SW480 (cell line): ENCODE measurements around the gene UST.
"Not testable (repeated sequence)": the region's sequence is repeated elsewhere in the genome, so short reads cannot be mapped to it uniquely, and the experiment has no call there.

Experiments used
- DNase-seq: peaks from one replicate; pipeline ENCODE4 v3.0.0-alpha.2; 2016; ENCODE audit warnings: low spot score

Gene UST

DNA sequence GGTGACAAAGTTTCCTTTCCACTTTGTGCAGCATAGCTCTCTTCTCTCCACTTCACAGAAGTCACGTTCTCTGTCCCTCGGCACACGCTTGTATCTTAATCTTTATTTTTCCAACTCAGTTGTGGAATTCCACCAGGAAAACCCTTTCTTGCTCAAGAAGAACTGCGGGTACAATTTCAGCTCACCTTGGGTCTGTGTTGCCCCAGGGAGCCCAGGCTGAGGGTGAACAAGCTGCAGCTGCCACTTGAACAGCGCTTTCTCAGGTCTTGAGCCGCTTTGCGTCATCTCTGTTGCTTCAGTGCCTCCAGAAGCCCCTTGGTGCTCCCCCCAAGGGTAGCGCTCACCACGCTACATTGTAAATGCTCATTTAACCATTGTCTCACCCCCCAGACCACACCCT, 341.5 kb downstream of the UST start:
- no peak for DNase-seq

DNA sequence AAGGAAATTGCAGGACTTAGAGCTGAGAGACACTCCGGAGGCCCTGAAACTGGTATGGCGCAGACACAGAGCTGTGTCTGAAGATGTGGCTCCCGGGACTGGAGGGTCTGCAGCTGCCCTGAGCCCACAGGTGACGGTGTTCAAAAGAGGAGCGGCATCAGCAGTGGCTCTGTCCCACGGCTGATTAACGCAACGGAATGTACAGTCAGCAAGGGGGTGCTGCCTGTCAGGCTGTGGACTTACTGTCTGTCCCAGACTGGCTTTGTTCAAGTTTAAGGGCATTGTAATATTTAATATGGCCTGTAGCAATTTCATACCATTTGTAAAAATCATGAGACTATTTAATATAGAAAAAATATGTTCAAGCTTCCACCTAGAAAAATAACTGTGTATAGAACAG, 342.7 kb downstream of the UST start:
- no peak for DNase-seq

GRCh38 chr6:149090937-149091336, 344.1 kb downstream of the UST start:
- DNase-seq, result no peak

- no peak for DNase-seq
Observed at GRCh38 chr6:149093643-149094042, 346.8 kb downstream of the UST start.

GRCh38 chr6:149094156-149094555, 347.3 kb downstream of the UST start:
- DNase-seq, result no peak

- DNase-seq, result no peak
Observed at GRCh38 chr6:149094934-149095351, 348.1 kb downstream of the UST start.

GRCh38 chr6:149095842-149096241, 349.0 kb downstream of the UST start:
- DNase-seq, result no peak

DNA sequence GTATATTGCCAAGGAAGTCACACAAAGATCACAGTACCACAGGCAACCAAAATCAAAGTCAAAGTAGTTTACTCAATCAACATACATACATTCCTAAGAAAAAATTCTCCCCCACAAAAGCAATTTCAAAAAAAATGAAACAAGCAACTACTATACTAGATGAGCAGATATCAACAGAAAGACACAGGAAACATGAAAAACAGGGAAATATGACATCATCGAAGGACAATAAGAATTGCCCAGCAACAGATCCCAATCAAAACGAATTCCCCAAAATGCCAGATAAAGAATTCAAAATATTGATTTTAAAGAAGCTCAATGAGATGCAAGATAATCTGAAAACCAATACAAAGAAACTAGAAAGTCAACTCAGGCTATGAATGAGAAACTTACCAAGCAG, 351.0 kb downstream of the UST start:
- no peak for DNase-seq

DNA sequence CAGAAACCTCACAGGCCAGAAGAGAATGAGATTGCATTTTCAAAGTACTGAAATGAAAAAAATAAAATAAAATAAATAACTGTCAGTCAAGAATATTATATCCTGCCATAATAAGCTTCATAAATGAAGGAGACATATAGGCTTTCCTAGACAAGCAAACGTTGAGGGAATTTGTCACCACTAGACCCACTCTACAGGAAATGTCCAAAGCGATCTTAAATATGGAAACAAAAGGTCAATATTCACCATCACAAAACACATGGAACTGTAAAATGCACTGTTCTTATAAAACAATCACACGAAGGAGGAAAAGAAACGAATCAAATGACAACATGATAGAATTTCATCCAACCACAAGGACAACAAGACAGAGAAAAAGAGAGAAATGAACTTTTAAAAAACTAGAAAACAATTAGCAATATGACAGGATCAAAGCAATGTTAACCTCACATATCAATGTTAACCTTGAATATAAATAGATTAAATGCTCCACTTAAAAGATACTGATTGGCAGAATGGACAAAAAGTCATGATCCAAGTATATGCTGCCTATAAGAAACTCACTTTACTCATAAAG, 352.0 kb downstream of the UST start:
- no peak for DNase-seq

GRCh38 chr6:149102324-149102723, 355.5 kb downstream of the UST start:
- no peak for DNase-seq

- not testable (repeated sequence) for DNase-seq
Observed at GRCh38 chr6:149103950-149104349, 357.1 kb downstream of the UST start.

DNA sequence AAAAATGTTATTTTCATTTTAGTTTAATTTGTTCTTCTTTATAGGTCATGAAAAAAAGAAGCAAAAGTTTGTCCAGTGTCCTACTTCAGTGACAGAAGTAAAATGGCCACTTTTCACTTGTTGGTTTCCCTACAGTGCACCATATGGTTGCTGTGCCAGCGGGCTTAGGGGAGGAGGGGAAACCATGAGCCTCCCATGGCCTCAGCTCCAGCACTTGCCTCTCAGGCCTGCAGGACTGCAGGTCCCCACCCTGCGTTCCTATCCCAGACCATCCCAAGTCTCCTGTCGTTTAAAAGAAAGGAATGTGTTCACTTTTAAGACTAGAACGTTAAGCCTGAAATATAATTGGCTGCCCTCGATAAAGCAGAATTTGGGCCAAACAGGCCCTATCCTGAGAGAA, 360.7 kb downstream of the UST start:
- DNase-seq, result no peak

DNA sequence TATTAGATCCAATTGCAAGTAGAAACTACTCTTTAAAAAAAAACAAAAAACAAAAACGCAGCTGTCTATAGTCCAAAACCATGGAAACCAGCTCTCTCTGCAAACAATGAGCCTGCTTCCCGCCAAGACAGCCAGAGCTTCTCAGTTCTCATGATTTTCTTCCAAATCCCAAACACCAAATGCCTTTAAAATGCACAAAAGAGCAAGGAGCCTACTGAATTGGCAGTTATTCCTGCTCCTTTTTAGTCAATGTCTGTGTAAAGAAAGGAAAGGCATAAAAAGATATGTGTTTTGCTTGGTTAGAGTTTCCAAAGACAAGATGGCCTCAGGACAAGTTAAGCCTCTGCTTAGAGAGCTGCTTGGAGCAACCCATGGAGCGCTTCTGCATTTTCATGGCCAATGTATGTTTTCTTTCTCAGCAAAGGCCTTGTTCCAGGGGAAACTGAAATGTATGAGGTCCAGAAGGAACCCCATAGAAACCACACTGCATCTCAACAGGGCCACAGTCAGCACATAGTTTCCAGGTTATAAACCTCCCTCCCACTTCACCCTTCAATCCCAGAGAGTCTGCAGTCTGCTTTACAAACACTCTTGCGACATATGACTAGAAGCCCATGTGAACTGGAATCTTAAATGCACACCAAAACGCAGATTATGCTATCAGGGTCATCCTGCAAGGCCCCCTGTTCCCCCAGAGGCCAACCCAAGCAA, 361.4 kb downstream of the UST start:
- no peak for DNase-seq

- no peak for DNase-seq
Observed at GRCh38 chr6:149108749-149109100, 361.9 kb downstream of the UST start.

- DNase-seq, result no peak
Observed at GRCh38 chr6:149109397-149110070, 362.7 kb downstream of the UST start.

DNA sequence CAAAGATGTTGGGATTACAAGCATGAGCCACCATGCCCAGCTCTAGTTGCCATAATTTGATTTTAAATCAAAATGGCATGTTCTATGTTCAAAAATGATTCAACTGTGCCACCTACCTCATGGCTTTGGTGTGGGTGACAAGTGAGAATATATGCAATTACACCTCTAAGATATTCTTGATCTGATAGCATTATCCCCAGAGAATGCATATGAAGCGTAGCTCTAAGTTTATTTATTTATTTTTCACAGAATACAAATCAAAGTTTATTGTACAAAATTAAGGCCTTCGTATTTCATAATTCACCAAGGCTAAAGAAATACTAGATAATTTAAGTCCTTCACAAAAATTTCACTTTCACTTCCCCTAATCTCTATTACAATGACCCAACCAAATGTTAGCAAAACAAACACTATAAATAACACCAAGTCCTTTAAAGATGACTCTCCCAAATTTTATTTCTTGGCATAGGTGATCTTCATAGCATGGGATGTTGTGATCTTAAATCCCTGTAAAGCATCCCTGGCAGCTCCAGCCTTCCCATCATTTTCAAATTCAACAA, 364.8 kb downstream of the UST start:
- DNase-seq, result no peak

DNA sequence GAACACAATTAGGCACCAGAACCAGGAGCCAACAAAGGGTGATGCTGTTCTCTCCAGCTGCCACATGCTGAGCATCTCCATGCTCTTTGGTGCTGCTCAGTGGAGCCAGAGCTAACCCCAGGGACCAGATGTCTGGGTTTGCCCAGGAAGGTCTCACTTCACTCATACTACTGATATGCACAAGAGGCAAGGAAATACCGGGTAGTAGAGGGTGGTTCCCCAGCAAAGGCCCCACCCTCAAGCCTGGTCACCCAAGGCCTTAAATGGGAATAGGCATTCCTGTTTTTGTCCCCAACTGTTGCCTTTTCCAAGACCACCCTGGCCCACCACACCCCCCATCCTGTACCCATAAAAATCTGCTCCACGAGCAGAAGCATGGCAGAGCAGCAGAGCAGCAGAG, 366.1 kb downstream of the UST start:
- DNase-seq, result no peak

- DNase-seq, result no peak
Observed at GRCh38 chr6:149114167-149114566, 367.3 kb downstream of the UST start.

GRCh38 chr6:149118737-149119653, 372.2 kb downstream of the UST start:
- no peak for DNase-seq

GRCh38 chr6:149122850-149123821, 376.3 kb downstream of the UST start:
- DNase-seq, result no peak

- DNase-seq, result no peak
Observed at GRCh38 chr6:149125309-149125708, 378.5 kb downstream of the UST start.
